Breast epithelium (tissue), 4 donors: ENCODE results near the gene GPS2. TPM values are rescaled to one million over a fixed set of nuclear protein-coding genes. Genes with fewer than 3 reads are reported as not detected.
A peak's percentile ranks its signal among the peaks of the same experiment; 100 is the strongest.
"Not testable (repeated sequence)": the region's sequence is repeated elsewhere in the genome, so short reads cannot be mapped to it uniquely, and the experiment has no call there.

Experiments
- DNase-seq, 2 donors: peaks; one replicate each; pipeline ENCODE4 v3.0.0-alpha.2; 2019; ENCODE audit warnings: low spot score in 2 of 2
- H3K27ac ChIP-seq, 2 donors: fragments of 200-600 bp; sonication (generic) in 1 of 2; one replicate each; pipeline ENCODE4 v1.5.1; 2016 to 2019; ENCODE audit warnings: mild to moderate bottlenecking in 1 of 2
- H3K27me3 ChIP-seq, 2 donors: fragments of 200-600 bp; sonication (generic) in 1 of 2; one replicate each; pipeline versions ENCODE4 v1.5.1 to v1.6.0; 2017 to 2019; ENCODE audit warnings: control low read depth in 1 of 2, mild to moderate bottlenecking in 1 of 2
- H3K36me3 ChIP-seq: fragments of 200-600 bp; one replicate; pipeline ENCODE4 v1.5.1; 2019
- H3K4me1 ChIP-seq, 2 donors: fragments of 200-600 bp; sonication (generic); one replicate each; pipeline ENCODE4 v1.5.1; 2016 to 2019; ENCODE audit warnings: control low read depth in 1 of 2
- H3K4me3 ChIP-seq, 3 donors: fragments of 200-600 bp; sonication (generic); 1 replicate in 2 of 3; 2 replicates in 1 of 3; pipeline ENCODE4 v1.5.1; 2016 to 2019; ENCODE audit warnings: mild to moderate bottlenecking in 3 of 3, moderate library complexity in 2 of 3
- H3K9me3 ChIP-seq, 2 donors: fragments of 200-600 bp; sonication (generic) in 1 of 2; one replicate each; pipeline ENCODE4 v1.5.1; 2016 to 2019; ENCODE audit warnings: control low read depth in 1 of 2
- POLR2A ChIP-seq: fragments of 450-650 bp; IDR thresholded peaks from one replicate; pipeline ENCODE4 v1.6.1; 2016; ENCODE audit warnings: antibody characterized with exemption, mild to moderate bottlenecking, moderate library complexity
- POLR2AphosphoS5 ChIP-seq, 3 donors: sonication (generic); formaldehyde crosslinking; IDR thresholded peaks; one replicate each; pipeline ENCODE4 v1.6.1; 2017; ENCODE audit warnings: antibody characterized with exemption in 3 of 3
- intact Hi-C: fragments of 100-400 bp; cut with DNase I; formaldehyde crosslinking; loops from one replicate; pipeline ENCODE4 v1.15.1; 2023; ENCODE audit warnings: low total_unique reads
- total RNA-seq, 3 donors: library from RNA; depleted of rRNA; stranded (reverse); fragments of >200 nt; gene quantifications; one replicate each; pipeline ENCODE4 v1.1.0, GENCODE V29; 2016
- TF ChIP-seq, protein P1 (sequence below), 3 donors: fragments of 450-650 bp; IDR thresholded peaks; one replicate each; pipeline ENCODE4 v1.5.1; 2016 to 2017; ENCODE audit warnings: antibody characterized with exemption in 3 of 3, mild to moderate bottlenecking in 3 of 3, moderate library complexity in 3 of 3

The GPS2 gene
- total RNA-seq, 3 donors from 2014 or later: 77.3 to 109 (median 84.2) TPM

DNA sequence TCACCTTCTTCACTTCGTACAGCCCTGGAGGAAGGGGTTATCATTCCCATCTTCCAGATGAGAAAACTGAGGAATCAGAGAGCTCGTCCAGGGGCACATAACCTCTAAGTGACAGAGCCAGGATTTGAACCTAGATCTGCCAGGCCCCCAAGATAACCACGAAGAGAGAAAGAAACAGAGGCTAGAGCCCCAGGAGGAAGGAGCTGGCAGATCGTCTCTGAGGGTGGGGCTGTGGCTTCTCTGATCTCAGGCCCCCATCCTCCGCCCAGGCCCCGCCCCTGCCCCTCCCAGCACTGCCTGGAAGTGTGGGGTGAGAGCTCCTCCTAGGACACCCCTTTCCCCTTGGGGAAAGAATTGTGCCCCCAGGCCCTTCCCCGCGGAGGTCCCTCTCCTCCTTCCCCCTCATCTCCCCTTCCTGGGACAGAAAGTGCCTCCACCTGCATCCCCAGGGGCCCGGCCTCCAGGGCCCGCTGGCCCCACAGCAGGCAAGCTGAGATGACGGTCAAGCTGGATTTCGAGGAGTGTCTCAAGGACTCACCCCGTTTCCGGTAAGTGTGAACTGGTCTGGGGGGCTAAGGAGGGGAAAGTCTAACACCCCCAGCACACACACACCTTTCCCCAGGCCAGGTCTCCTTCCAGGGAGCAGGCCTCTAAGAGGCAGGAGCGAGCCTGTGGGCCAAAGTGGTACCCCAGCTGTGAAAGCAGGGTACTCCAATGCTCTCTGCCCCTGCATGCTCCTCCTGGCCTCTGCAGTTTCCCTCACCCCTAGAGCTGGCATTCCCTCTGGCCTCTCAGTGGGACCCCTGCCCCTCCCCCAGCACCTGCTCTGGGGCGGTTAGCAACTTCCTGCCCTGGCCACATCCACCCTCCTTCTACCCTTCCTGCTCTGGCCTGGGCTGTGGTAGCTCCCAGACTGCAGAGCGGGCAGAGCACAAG lies 21.3 kb upstream of the GPS2 start, which contains the start of gene ACAP1:
Gene ACAP1 (plus strand): TSS at position 290 of the 936 bp plus-strand sequence. CDS start 206 bp downstream, at position 496.
- no peaks in the 10 kb centered on the region for H3K4me1 ChIP-seq
- H3K27ac ChIP-seq: no peak within 1 kb of the TSS
- no peak for DNase-seq
- intact Hi-C loops: no loop called here
- H3K4me3 ChIP-seq: peak within 1 kb of the TSS; percentile 3 to 26 (median 7)
- H3K27me3 ChIP-seq: peaks cover 0 to 28% of the 10 kb centered on the region in 2 donors
- TF ChIP-seq, protein P1, sequence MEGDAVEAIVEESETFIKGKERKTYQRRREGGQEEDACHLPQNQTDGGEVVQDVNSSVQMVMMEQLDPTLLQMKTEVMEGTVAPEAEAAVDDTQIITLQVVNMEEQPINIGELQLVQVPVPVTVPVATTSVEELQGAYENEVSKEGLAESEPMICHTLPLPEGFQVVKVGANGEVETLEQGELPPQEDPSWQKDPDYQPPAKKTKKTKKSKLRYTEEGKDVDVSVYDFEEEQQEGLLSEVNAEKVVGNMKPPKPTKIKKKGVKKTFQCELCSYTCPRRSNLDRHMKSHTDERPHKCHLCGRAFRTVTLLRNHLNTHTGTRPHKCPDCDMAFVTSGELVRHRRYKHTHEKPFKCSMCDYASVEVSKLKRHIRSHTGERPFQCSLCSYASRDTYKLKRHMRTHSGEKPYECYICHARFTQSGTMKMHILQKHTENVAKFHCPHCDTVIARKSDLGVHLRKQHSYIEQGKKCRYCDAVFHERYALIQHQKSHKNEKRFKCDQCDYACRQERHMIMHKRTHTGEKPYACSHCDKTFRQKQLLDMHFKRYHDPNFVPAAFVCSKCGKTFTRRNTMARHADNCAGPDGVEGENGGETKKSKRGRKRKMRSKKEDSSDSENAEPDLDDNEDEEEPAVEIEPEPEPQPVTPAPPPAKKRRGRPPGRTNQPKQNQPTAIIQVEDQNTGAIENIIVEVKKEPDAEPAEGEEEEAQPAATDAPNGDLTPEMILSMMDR (IDR thresholded peaks at IDR 0.05): no peak
- TF ChIP-seq POLR2A (no peak), POLR2AphosphoS5 (IDR thresholded peaks at IDR 0.05) (no peak)
- no peaks in the 10 kb centered on the region for H3K9me3 ChIP-seq
- H3K36me3 ChIP-seq: no peaks in the 10 kb centered on the region

DNA sequence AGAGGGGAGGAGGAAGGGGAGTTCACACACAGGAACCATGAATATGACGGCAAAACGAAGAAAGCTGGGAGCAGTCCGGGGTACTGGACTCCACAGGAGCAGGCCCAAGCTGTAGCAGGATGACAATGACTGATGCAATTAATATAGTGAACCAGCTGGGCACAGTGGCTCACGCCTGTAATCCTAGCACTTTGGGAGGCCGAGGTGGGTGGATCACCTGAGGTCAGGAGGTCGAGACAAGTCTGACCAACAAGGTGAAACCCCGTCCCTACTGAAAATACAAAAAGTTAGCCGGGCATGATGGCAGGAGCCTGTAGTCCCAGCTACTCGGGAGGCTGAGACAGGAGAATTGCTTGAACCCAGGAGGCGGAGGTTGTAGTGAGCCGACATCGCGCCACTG lies 20.6 kb upstream of the GPS2 start:
- intact Hi-C loops, H3K36me3 ChIP-seq, H3K9me3 ChIP-seq, H3K4me3 ChIP-seq, H3K4me1 ChIP-seq, DNase-seq, H3K27ac ChIP-seq: not testable (repeated sequence)
- H3K27me3 ChIP-seq: peaks cover 0 to 20% of the 10 kb centered on the region in 2 donors

DNA sequence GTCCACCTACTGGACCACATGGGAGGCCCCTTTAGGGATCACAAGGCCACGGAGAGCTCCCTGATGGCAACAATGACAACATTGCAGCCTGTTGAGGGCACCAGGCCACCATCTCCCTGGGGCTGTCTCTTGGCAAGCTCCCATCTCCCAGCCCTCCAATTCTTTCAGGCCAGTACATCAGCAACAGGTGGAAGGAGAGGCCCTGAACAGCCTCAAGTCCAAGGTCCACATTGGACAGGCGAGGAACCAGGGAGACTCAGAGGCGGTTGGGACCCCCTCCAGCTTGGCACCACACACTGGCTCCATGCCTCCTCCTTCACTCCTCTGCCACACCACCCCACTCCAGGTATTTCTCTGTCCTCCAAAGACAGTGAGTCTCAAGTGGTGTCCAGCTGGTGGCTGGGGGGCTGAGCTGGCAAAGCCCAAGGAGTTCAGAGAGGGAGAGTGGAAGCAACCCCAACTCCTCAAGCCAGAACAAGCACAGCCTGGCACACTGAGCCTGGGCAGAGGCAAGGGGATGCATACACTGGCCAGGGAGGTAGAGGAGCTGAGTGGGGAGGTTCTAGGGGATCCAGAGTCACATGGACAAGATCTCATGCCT lies 19.9 kb upstream of the GPS2 start:
- intact Hi-C loops: no loop called here
- H3K4me3 ChIP-seq: no peak overlapping the region
- no peaks in the 10 kb centered on the region for H3K36me3 ChIP-seq
- TF ChIP-seq, protein P1 (IDR thresholded peaks at IDR 0.05): no peak
- TF ChIP-seq POLR2AphosphoS5 (IDR thresholded peaks at IDR 0.05): no peak
- no peak for TF ChIP-seq POLR2A
- no peak for DNase-seq
- no peak overlapping the region for H3K27ac ChIP-seq
- H3K9me3 ChIP-seq: no peaks in the 10 kb centered on the region
- H3K4me1 ChIP-seq: no peaks in the 10 kb centered on the region
- peaks cover 0 to 19% of the 10 kb centered on the region in 2 donors for H3K27me3 ChIP-seq

DNA sequence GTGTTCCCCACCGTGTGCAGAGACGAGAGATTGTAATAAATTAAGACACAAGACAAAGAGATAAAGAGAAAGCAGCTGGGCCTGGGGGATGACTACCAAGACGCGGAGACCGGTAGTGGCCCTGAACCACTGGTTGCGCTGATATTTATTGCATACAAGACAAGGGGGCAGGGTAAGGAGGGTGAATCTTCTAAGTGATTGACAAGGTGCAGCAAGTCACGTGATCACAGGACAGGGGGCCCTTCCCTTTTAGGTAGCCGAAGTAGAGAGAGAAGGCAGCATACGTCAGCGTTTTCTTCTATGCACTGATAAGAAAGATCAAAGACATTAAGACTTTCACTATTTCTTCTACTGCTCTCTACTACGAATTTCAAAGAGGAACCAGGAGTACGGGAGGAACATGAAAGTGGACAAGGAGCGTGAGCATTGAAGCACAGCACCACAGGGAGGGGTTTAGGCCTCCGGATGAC lies 17.5 kb upstream of the GPS2 start:
- H3K27me3 ChIP-seq: peaks cover 0 to 11% of the 10 kb centered on the region in 2 donors
- H3K9me3 ChIP-seq, H3K36me3 ChIP-seq, H3K27ac ChIP-seq, H3K4me1 ChIP-seq, H3K4me3 ChIP-seq, intact Hi-C loops, DNase-seq: not testable (repeated sequence)

DNA sequence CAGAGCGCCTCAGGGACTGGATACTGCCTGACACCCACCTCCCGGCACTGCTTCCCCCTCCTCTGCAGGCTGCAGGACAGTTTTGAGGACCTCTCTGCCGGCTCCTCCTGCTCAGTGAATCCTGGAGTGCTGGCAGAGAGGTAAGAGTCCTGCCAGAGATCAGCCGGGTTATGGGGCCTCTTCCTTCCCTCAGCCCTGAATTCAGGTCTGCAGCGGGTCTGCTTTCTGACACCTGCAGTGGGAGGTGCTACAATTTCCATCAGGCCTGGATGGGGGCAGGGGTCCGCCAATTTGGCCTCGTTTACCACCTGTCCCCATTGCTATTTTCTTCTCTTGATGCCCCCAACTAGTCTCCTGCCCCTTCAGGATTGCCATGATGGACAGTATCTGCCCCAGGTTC lies 17.0 kb upstream of the GPS2 start:
- no peak overlapping the region for H3K4me3 ChIP-seq
- no peaks in the 10 kb centered on the region for H3K4me1 ChIP-seq
- no peak for DNase-seq
- no peaks in the 10 kb centered on the region for H3K9me3 ChIP-seq
- intact Hi-C loops: no loop called here
- TF ChIP-seq POLR2AphosphoS5 (IDR thresholded peaks at IDR 0.05): no peak
- TF ChIP-seq, protein P1 (IDR thresholded peaks at IDR 0.05): no peak
- TF ChIP-seq POLR2A: no peak
- no peak overlapping the region for H3K27ac ChIP-seq
- H3K27me3 ChIP-seq: peaks cover 0 to 11% of the 10 kb centered on the region in 2 donors
- no peaks in the 10 kb centered on the region for H3K36me3 ChIP-seq

DNA sequence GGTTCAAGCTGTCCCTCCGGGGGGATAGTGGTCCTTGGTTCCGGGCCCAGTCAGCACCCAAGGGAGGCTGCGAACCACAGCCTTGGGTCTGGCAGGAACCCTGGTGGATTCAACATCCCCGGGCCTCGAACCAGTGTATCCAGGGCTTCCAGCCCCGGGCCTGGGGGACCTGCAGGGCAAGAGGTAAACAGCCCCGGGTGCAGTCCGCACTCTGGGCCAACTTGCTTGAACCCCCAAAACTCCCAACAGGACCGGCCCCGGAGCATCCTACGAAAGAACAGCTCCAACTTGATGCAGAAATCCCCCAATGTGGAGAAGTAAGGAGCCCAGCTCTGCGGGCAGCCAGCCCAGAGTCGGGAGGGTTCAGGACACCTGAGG lies 15.5 kb upstream of the GPS2 start:
- Histone ChIP-seq H3K4me3 (peak overlapping the region; percentile 77 to 90 (median 86)), H3K36me3 (no peaks in the 10 kb centered on the region), H3K9me3 (no peaks in the 10 kb centered on the region), H3K27ac (peak overlapping the region; percentile 94 to 96), H3K27me3 (peaks cover 0 to 9% of the 10 kb centered on the region in 2 donors), H3K4me1 (no peaks in the 10 kb centered on the region)
- no peak for DNase-seq
- intact Hi-C loops: no loop called here
- TF ChIP-seq POLR2AphosphoS5 (IDR thresholded peaks at IDR 0.05): no peak
- TF ChIP-seq, protein P1 (IDR thresholded peaks at IDR 0.05): no peak
- TF ChIP-seq POLR2A: no peak
